Stimulated activated CD4-positive, alpha-beta T cell treated with anti-CD3 and anti-CD28 coated beads, Interleukin-12 subunit alpha, Interleukin-12 subunit beta, amount 100 ng/mL, for 48 hours (primary cell): ENCODE results near the gene PPP1R12C.
"Not testable (repeated sequence)": the region's sequence is repeated elsewhere in the genome, so short reads cannot be mapped to it uniquely, and the experiment has no call there.

Experiments
- DNase-seq, 3 donors: peaks; one replicate each; pipeline ENCODE4 v3.0.0-alpha.2; 2020; ENCODE audit warnings: low read depth in 2 of 3, low spot score in 1 of 3

Gene PPP1R12C

GRCh38 chr19:55112246-55112776 lies 5.1 kb downstream of the PPP1R12C start:
- no peak for DNase-seq

- no peak for DNase-seq
Measured at GRCh38 chr19:55111238-55111831, 6.1 kb downstream of the PPP1R12C start.

- DNase-seq = no peak
Measured at GRCh38 chr19:55109527-55110291, 7.7 kb downstream of the PPP1R12C start.

GRCh38 chr19:55107252-55107651 lies 10.2 kb downstream of the PPP1R12C start:
- not testable (repeated sequence) for DNase-seq

- no peak for DNase-seq
Measured at GRCh38 chr19:55106591-55106990, 10.8 kb downstream of the PPP1R12C start.

- DNase-seq = no peak
Measured at GRCh38 chr19:55105237-55105636, 12.2 kb downstream of the PPP1R12C start.

GRCh38 chr19:55103190-55103589 lies 14.2 kb downstream of the PPP1R12C start:
- no peak for DNase-seq

- no peak for DNase-seq
Measured at GRCh38 chr19:55101261-55101660, 16.2 kb downstream of the PPP1R12C start.

- DNase-seq = no peak
Measured at GRCh38 chr19:55099557-55100506, 17.6 kb downstream of the PPP1R12C start.

- DNase-seq = no peak
Measured at GRCh38 chr19:55098716-55099556, 18.5 kb downstream of the PPP1R12C start.

GRCh38 chr19:55097864-55098715 lies 19.3 kb downstream of the PPP1R12C start:
- no peak for DNase-seq

- no peak for DNase-seq
Measured at GRCh38 chr19:55096061-55096701, 21.3 kb downstream of the PPP1R12C start.

- DNase-seq = no peak
Measured at GRCh38 chr19:55095260-55096060, 22.0 kb downstream of the PPP1R12C start.

- no peak for DNase-seq
Measured at GRCh38 chr19:55094456-55095259, 22.8 kb downstream of the PPP1R12C start.

- no peak for DNase-seq
Measured at GRCh38 chr19:55092423-55093318, 24.8 kb downstream of the PPP1R12C start.

- no peak for DNase-seq
Measured at GRCh38 chr19:55091955-55092354, 25.5 kb downstream of the PPP1R12C start.
